ENCODE measurements around the gene BDNF.

- TF ChIP-seq EZH2 (IDR thresholded peaks at IDR 0.05) (no peak), POLR2AphosphoS5 (IDR thresholded peaks at IDR 0.05; ENCODE audit: borderline replicate concordance, low read depth, low read length) (no peak), FOXP2 (optimal IDR thresholded peaks at IDR 0.05; ENCODE audit: control extremely low read depth, extremely low read length, insufficient read depth) (no peak)
These were observed 51.4 kb downstream of the BDNF start for GRCh38 chr11:27648840-27649239.
